ENCODE data around the gene PAQR5. TPM values are rescaled to one million over a fixed set of nuclear protein-coding genes. Genes with fewer than 3 reads are reported as not detected.
A peak's percentile ranks its signal among the peaks of the same experiment; 100 is the strongest.

Gene PAQR5, protein sequence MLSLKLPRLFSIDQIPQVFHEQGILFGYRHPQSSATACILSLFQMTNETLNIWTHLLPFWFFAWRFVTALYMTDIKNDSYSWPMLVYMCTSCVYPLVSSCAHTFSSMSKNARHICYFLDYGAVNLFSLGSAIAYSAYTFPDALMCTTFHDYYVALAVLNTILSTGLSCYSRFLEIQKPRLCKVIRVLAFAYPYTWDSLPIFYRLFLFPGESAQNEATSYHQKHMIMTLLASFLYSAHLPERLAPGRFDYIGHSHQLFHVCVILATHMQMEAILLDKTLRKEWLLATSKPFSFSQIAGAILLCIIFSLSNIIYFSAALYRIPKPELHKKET
- not detected for total RNA-seq
- polyA plus RNA-seq (2013, experiment 1 of 2), result not detected
- 0.01 TPM for polyA plus RNA-seq (2013, experiment 2 of 2)
- 0 to 0.89 (median 0.06) reads per million in 172 experiments for total RNA-seq

DNA sequence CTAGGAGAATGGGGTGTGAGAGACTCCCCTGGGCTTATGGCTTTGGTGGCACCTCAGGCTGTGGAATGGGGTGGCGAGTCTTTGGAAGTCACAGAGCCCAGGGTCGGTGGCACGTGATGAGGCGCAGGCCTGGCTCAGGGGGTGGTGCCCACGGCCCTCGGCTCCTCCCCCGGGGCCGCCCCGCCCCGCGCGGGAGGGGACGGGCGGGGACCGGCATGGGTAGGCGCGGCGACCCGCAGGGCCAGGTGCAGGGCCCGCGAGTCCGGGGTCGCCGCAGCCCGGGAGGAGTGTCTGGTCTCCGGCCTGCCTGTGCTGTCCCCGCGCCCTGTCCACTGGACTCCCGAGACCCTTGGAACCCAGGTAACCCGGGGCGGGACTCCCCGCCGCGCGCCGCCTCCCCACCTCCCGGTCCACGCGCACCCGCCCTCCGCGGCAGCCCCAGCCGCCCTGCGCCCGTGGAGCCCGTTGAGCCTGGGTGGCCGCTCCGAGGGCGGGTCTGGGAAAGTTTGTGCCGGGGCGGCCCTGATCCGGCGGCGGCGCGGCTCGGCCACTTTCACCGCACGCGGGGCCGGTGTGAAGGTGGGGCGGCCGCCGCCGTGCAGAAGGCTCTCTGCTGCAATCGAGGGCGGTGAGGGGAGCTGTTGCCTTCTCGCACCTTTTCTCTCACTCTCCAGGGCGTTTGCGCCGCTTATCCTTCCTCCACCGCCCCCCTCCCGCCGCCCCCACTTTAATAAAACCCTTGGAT, at the start of gene PAQR5:
Gene PAQR5 (plus strand): TSS at position 216 of the 745 bp plus-strand sequence. CDS start 61,169 bp downstream, outside the sequence.
- ChIA-PET CTCF (no interaction called here), POLR2A (interaction anchor here (0.6 kb wide), 1 partner anchor 131 kb away, joined by 3 read pairs; no protein-coding TSS in a partner anchor)
- Histone ChIP-seq H3K36me3 (ENCODE audit: insufficient read depth, low read length) (no peaks in the 10 kb centered on the region), H3K27ac (ENCODE audit: low read depth in 1 of 2, low read length in 2 of 2) (no peak within 1 kb of the TSS), H3K27me3 (ENCODE audit: control insufficient read depth in 1 of 2, insufficient read depth in 2 of 2, low read length in 2 of 2) (peaks cover 42% of the 10 kb centered on the region in 2 experiments), H3K9me3 (ENCODE audit: control insufficient read depth in 1 of 2, insufficient read depth in 1 of 2, low read length in 2 of 2) (no peaks in the 10 kb centered on the region), H3K4me3 (ENCODE audit: low read length) (no peak within 1 kb of the TSS), H3K4me1 (ENCODE audit: insufficient read depth, low read length) (peaks cover 4% of the 10 kb centered on the region)
- no peaks in the 10 kb centered on the region for H3K4me1 Mint-ChIP-seq (ENCODE audit: low read depth)
- no peak within 1 kb of the TSS for H3K27ac Mint-ChIP-seq
- H3K9me3 Mint-ChIP-seq, result no peaks in the 10 kb centered on the region
- no peaks in the 10 kb centered on the region for H3K36me3 Mint-ChIP-seq (ENCODE audit: low read depth)
- H3K27me3 Mint-ChIP-seq, result peaks cover 82% of the 10 kb centered on the region
- H3K4me3 Mint-ChIP-seq, result peak within 1 kb of the TSS; percentile 58
- TF ChIP-seq, protein P1, sequence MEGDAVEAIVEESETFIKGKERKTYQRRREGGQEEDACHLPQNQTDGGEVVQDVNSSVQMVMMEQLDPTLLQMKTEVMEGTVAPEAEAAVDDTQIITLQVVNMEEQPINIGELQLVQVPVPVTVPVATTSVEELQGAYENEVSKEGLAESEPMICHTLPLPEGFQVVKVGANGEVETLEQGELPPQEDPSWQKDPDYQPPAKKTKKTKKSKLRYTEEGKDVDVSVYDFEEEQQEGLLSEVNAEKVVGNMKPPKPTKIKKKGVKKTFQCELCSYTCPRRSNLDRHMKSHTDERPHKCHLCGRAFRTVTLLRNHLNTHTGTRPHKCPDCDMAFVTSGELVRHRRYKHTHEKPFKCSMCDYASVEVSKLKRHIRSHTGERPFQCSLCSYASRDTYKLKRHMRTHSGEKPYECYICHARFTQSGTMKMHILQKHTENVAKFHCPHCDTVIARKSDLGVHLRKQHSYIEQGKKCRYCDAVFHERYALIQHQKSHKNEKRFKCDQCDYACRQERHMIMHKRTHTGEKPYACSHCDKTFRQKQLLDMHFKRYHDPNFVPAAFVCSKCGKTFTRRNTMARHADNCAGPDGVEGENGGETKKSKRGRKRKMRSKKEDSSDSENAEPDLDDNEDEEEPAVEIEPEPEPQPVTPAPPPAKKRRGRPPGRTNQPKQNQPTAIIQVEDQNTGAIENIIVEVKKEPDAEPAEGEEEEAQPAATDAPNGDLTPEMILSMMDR (IDR thresholded peaks at IDR 0.05), result no peak
- DNase-seq (peak in 1 of 14 experiments; percentile 5), ATAC-seq (ENCODE audit: poor library complexity) (no peak)
- intact Hi-C loops (cut with DNase I, micrococcal nuclease), result no loop called here

DNA sequence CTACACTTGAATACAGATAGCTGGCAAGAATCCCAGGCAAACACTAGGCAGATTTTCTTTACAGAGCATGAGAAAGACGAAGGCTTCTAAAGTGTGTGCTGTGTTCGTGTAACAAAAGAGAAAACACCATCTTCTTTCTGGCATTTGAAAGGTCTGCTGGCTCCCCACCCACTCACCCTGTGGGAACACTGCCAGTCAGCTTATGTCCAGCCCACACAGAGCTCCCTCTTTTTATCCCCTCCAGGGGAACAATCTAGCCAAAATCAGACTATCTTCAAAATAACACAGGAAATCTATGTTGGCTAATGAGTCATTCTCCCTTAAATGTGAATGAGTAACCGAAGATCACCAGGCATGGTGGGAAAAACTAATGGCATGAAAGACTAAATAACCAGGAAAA, 45.6 kb upstream of the PAQR5 start:
- intact Hi-C loops (cut with DNase I, micrococcal nuclease), result no loop called here
- H3K27me3 Mint-ChIP-seq, result no peaks in the 10 kb centered on the region
- TF ChIP-seq, protein P1 (IDR thresholded peaks at IDR 0.05), result no peak
- Histone ChIP-seq H3K4me3 (ENCODE audit: low read length) (no peak overlapping the region), H3K9me3 (ENCODE audit: control insufficient read depth in 1 of 2, insufficient read depth in 1 of 2, low read length in 2 of 2) (no peaks in the 10 kb centered on the region), H3K27me3 (ENCODE audit: control insufficient read depth in 1 of 2, insufficient read depth in 2 of 2, low read length in 2 of 2) (no peaks in the 10 kb centered on the region), H3K4me1 (ENCODE audit: insufficient read depth, low read length) (no peaks in the 10 kb centered on the region), H3K36me3 (ENCODE audit: insufficient read depth, low read length) (no peaks in the 10 kb centered on the region), H3K27ac (ENCODE audit: low read depth in 1 of 2, low read length in 2 of 2) (no peak overlapping the region)
- no peak overlapping the region for H3K27ac Mint-ChIP-seq
- no peak overlapping the region for H3K4me3 Mint-ChIP-seq
- H3K9me3 Mint-ChIP-seq, result no peaks in the 10 kb centered on the region
- POLR2A ChIA-PET, result no interaction called here
- ATAC-seq (ENCODE audit: poor library complexity) (no peak), DNase-seq (no peak)
- no peaks in the 10 kb centered on the region for H3K36me3 Mint-ChIP-seq (ENCODE audit: low read depth)
- no peaks in the 10 kb centered on the region for H3K4me1 Mint-ChIP-seq (ENCODE audit: low read depth)
- CTCF ChIA-PET, result no interaction called here

DNA sequence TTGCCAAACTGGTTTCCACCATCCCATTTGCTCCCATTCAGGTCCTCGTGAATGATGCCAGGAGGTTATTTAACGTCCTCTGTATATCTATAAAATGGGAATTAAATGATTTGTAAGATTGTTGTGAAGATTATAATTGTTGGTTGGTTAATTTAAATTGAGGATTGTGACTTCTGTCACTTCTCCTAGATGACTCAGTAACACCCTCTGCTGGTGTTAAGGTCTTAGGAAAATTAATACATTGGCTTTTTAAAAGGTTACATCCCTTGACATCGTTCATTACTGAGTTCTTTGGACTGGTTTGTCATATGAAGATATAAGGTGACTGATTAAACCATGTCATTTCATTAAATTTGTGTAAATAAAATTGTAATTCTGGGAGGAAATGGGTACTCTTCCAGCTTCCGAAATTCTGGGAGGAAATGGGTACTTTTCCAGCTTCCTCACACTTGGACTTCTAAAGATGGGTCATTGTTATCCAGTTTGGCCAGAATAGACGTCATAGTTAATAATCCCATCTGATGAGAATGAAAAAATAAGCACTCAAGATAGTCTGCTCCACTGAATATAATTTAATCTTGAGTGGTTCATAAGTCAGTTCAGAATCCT, 33.3 kb upstream of the PAQR5 start:
- no peaks in the 10 kb centered on the region for H3K4me1 Mint-ChIP-seq (ENCODE audit: low read depth)
- CTCF ChIA-PET, result no interaction called here
- H3K9me3 Mint-ChIP-seq, result no peaks in the 10 kb centered on the region
- intact Hi-C loops (cut with DNase I, micrococcal nuclease), result loop anchor here in 1 of 2 experiments (1.0 kb wide), 1 partner anchor 206 kb away; no protein-coding TSS in a partner anchor
- ATAC-seq (ENCODE audit: poor library complexity) (no peak), DNase-seq (peak in 3 of 14 experiments; percentile 33 to 38 (median 36))
- POLR2A ChIA-PET, result no interaction called here
- no peaks in the 10 kb centered on the region for H3K27me3 Mint-ChIP-seq
- H3K27ac ChIP-seq (ENCODE audit: low read depth in 1 of 2, low read length in 2 of 2), result no peak overlapping the region
- peaks cover 14% of the 10 kb centered on the region for H3K36me3 Mint-ChIP-seq (ENCODE audit: low read depth)
- H3K4me1 ChIP-seq (ENCODE audit: insufficient read depth, low read length), result no peaks in the 10 kb centered on the region
- H3K4me3 Mint-ChIP-seq, result no peak overlapping the region
- TF ChIP-seq, protein P1 (IDR thresholded peaks at IDR 0.05), result peak; percentile 57
- H3K36me3 ChIP-seq (ENCODE audit: insufficient read depth, low read length), result no peaks in the 10 kb centered on the region
- H3K4me3 ChIP-seq (ENCODE audit: low read length), result no peak overlapping the region
- H3K27ac Mint-ChIP-seq, result no peak overlapping the region
- H3K27me3 ChIP-seq (ENCODE audit: control insufficient read depth in 1 of 2, insufficient read depth in 2 of 2, low read length in 2 of 2), result no peaks in the 10 kb centered on the region
- no peaks in the 10 kb centered on the region for H3K9me3 ChIP-seq (ENCODE audit: control insufficient read depth in 1 of 2, insufficient read depth in 1 of 2, low read length in 2 of 2)

All from CD4-positive, alpha-beta T cell (primary cell).